ENCODE results near the gene FOXP1.

DNA sequence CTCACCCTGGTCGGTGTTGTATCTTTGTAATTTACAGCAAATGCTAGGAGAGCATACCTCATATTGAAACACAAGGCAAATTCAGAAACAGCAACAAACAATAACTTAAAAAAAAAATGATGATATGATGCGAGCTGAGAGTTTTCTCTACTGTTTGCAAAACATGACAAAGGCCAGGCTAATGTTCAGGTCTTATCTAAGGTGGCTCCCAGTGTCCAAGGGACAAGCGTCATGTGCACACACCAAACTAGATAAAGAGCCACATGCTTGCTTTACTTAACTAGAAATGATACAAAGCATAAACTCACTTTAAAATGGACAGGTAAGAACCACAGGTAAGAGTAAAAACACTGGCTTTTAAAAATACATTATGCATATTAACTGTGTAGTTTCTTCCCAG, 375.9 kb downstream of the FOXP1 start:
- TF ChIP-seq, protein P1, sequence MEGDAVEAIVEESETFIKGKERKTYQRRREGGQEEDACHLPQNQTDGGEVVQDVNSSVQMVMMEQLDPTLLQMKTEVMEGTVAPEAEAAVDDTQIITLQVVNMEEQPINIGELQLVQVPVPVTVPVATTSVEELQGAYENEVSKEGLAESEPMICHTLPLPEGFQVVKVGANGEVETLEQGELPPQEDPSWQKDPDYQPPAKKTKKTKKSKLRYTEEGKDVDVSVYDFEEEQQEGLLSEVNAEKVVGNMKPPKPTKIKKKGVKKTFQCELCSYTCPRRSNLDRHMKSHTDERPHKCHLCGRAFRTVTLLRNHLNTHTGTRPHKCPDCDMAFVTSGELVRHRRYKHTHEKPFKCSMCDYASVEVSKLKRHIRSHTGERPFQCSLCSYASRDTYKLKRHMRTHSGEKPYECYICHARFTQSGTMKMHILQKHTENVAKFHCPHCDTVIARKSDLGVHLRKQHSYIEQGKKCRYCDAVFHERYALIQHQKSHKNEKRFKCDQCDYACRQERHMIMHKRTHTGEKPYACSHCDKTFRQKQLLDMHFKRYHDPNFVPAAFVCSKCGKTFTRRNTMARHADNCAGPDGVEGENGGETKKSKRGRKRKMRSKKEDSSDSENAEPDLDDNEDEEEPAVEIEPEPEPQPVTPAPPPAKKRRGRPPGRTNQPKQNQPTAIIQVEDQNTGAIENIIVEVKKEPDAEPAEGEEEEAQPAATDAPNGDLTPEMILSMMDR (IDR thresholded peaks at IDR 0.05) = no peak
- no peak for TF ChIP-seq POLR2A (IDR thresholded peaks at IDR 0.05)

Measured in adrenal gland (tissue), 5 donors.